DND-41 (cell line): ENCODE results near the gene AKR1B15.

ENCODE experiments used
- EZH2 ChIP-seq: IDR thresholded peaks from 3 replicates; pipeline ENCODE4 v1.6.1; 2012; ENCODE audit warnings: borderline replicate concordance, low read depth, mild to moderate bottlenecking, moderate library complexity, low read length, inconsistent platforms; ENCODE audit not compliant: severe bottlenecking
- TF ChIP-seq, protein P1 (sequence below): IDR thresholded peaks from 2 replicates; pipeline ENCODE4 v1.5.1; 2012; ENCODE audit warnings: borderline replicate concordance, low read length, moderate library complexity, mild to moderate bottlenecking; ENCODE audit not compliant: poor library complexity, severe bottlenecking; ENCODE audit errors: extremely low read depth

DNA sequence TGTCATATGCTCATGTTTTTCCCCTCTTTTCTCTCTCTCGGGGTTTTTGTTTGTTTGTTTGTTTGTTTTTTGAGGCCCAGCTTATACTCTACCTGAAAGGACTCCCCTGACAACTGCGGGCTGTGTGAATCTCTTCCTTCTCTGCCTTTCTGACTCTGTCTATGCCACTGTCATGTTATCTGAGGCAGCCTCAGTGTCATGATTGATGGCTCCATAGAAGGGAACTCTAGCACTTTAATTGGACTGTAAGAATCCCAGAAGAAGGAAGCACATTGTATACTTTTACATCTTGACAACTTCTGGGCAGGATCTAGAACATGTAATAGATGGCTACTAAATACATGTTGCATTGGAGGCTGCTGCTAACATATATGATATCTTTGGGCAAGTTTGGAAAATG, 25.4 kb downstream of the AKR1B15 start:
- TF ChIP-seq, protein P1, sequence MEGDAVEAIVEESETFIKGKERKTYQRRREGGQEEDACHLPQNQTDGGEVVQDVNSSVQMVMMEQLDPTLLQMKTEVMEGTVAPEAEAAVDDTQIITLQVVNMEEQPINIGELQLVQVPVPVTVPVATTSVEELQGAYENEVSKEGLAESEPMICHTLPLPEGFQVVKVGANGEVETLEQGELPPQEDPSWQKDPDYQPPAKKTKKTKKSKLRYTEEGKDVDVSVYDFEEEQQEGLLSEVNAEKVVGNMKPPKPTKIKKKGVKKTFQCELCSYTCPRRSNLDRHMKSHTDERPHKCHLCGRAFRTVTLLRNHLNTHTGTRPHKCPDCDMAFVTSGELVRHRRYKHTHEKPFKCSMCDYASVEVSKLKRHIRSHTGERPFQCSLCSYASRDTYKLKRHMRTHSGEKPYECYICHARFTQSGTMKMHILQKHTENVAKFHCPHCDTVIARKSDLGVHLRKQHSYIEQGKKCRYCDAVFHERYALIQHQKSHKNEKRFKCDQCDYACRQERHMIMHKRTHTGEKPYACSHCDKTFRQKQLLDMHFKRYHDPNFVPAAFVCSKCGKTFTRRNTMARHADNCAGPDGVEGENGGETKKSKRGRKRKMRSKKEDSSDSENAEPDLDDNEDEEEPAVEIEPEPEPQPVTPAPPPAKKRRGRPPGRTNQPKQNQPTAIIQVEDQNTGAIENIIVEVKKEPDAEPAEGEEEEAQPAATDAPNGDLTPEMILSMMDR, result no peak
- TF ChIP-seq EZH2, result no peak
